HEK293T (cell line): ENCODE results near the gene FNDC3B.

Experiments used
- CTCF ChIA-PET: fragments of 350-600 bp; formaldehyde crosslinking; extraction: SDS; loops from one replicate; lab custom pipeline; 2021; ENCODE audit warnings: antibody characterized with exemption, inconsistent platforms; lab: Yijun Ruan, JAX
- POLR2A ChIA-PET: fragments of 350-600 bp; formaldehyde crosslinking; extraction: SDS; loops from one replicate; lab custom pipeline; 2020; ENCODE audit warnings: antibody characterized with exemption, inconsistent platforms; lab: Yijun Ruan, JAX
- DNase-seq: peaks from one replicate; pipeline ENCODE4 v3.0.0; 2012; ENCODE audit warnings: mixed read lengths; ENCODE audit errors: extremely low spot score
- ARNT ChIP-seq: fragments of 450-650 bp; IDR thresholded peaks from 2 replicates; pipeline ENCODE4 v1.6.1; 2017; ENCODE audit warnings: mild to moderate bottlenecking
- BHLHE40 ChIP-seq: fragments of 450-650 bp; IDR thresholded peaks from 2 replicates; pipeline ENCODE4 v1.6.1; 2016; ENCODE audit warnings: mild to moderate bottlenecking, moderate library complexity, borderline replicate concordance
- CTBP1 ChIP-seq: fragments of 450-650 bp; IDR thresholded peaks from 2 replicates; pipeline ENCODE4 v1.6.1; 2016; ENCODE audit warnings: borderline replicate concordance
- ELF4 ChIP-seq: fragments of 450-650 bp; IDR thresholded peaks from 2 replicates; pipeline ENCODE4 v1.6.1; 2017; ENCODE audit warnings: antibody characterized with exemption
- FOXA1 ChIP-seq: fragments of 450-650 bp; IDR thresholded peaks from 2 replicates; pipeline ENCODE4 v1.6.1; 2016; ENCODE audit warnings: mild to moderate bottlenecking
- FOXK2 ChIP-seq: fragments of 450-650 bp; IDR thresholded peaks from 2 replicates; pipeline ENCODE4 v1.6.1; 2016; ENCODE audit warnings: mild to moderate bottlenecking
- FOXM1 ChIP-seq: fragments of 450-650 bp; IDR thresholded peaks from 2 replicates; pipeline ENCODE4 v1.6.1; 2017; ENCODE audit warnings: mild to moderate bottlenecking, borderline replicate concordance
- HDGF ChIP-seq: fragments of 450-650 bp; IDR thresholded peaks from 2 replicates; pipeline ENCODE4 v1.6.1; 2017; ENCODE audit warnings: antibody characterized with exemption, borderline replicate concordance
- L3MBTL2 ChIP-seq: fragments of 450-650 bp; conservative IDR thresholded peaks from 2 replicates; pipeline ENCODE4 v1.6.1; 2016; ENCODE audit warnings: mild to moderate bottlenecking
- LEF1 ChIP-seq: fragments of 450-650 bp; IDR thresholded peaks from 2 replicates; pipeline ENCODE4 v1.6.1; 2017; ENCODE audit warnings: mild to moderate bottlenecking, borderline replicate concordance
- NFRKB ChIP-seq: fragments of 450-650 bp; IDR thresholded peaks from 2 replicates; pipeline ENCODE4 v1.6.1; 2016; ENCODE audit warnings: mild to moderate bottlenecking, moderate library complexity
- SP1 ChIP-seq: fragments of 450-650 bp; IDR thresholded peaks from 2 replicates; pipeline ENCODE4 v1.6.1; 2017
- SUZ12 ChIP-seq: fragments of 450-650 bp; IDR thresholded peaks from 2 replicates; pipeline ENCODE4 v1.6.1; 2016; ENCODE audit warnings: mild to moderate bottlenecking
- TARDBP ChIP-seq: fragments of 450-650 bp; IDR thresholded peaks from 2 replicates; pipeline ENCODE4 v1.6.1; 2016
- ZNF384 ChIP-seq: fragments of 450-650 bp; IDR thresholded peaks from 2 replicates; pipeline ENCODE4 v1.6.1; 2016
- TF ChIP-seq, protein P1 (sequence below): fragments of 450-650 bp; IDR thresholded peaks from 2 replicates; pipeline ENCODE4 v1.6.1; 2016

FNDC3B gene

DNA sequence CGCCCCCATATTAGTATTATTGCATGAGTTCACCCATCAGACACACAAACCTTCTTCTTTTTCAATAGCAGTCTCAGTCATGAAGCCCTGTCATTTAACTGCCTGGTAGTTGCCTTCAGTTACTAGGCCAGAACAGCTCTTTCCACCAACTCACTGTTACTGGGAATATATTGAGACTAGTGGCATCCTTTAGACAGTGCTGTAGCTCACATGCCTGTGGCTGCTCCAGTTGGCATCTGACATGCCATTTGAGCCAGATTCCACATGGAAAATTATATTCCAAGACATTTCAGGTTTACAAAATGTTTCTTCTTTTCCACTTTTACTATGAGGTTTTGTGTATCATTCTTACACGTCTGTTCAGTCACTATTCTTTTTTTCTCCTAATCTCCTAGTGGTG, 262.8 kb downstream of the FNDC3B start:
- DNase-seq = no peak
- ChIA-PET CTCF (no interaction called here), POLR2A (no interaction called here)
- TF ChIP-seq, protein P1, sequence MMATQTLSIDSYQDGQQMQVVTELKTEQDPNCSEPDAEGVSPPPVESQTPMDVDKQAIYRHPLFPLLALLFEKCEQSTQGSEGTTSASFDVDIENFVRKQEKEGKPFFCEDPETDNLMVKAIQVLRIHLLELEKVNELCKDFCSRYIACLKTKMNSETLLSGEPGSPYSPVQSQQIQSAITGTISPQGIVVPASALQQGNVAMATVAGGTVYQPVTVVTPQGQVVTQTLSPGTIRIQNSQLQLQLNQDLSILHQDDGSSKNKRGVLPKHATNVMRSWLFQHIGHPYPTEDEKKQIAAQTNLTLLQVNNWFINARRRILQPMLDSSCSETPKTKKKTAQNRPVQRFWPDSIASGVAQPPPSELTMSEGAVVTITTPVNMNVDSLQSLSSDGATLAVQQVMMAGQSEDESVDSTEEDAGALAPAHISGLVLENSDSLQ = no peak
- no peak for TF ChIP-seq ARNT
- TF ChIP-seq FOXK2 = no peak
- TF ChIP-seq CTBP1 = no peak
- TF ChIP-seq FOXM1 = no peak
- no peak for TF ChIP-seq ELF4
- no peak for TF ChIP-seq NFRKB
- TF ChIP-seq TARDBP = no peak
- no peak for TF ChIP-seq SP1
- no peak for TF ChIP-seq SUZ12

DNA sequence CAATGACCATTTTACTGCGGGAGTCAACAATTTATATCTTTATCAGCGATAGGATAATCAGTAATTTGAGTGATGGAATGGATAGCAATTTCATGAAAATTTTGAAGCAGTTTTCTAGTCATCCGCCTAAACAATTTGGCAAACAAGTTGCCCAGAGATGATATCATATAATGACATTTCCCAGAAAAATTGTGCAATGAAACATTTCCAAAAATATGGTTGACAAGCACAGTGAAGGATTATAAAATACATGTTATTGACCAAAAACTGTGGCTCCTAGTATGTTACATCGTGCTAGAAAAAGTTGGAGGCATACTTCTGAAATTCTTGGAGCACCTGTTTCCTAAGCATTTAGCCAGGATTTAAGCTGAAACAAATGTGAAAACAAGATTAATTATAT, 263.8 kb downstream of the FNDC3B start:
- no peak for TF ChIP-seq ARNT
- TF ChIP-seq FOXM1 = no peak
- no peak for TF ChIP-seq SP1
- TF ChIP-seq SUZ12 = no peak
- TF ChIP-seq CTBP1 = no peak
- TF ChIP-seq LEF1 = no peak
- no peak for TF ChIP-seq L3MBTL2
- no peak for TF ChIP-seq ZNF384
- no peak for TF ChIP-seq FOXK2
- no peak for DNase-seq
- POLR2A ChIA-PET = no interaction called here

DNA sequence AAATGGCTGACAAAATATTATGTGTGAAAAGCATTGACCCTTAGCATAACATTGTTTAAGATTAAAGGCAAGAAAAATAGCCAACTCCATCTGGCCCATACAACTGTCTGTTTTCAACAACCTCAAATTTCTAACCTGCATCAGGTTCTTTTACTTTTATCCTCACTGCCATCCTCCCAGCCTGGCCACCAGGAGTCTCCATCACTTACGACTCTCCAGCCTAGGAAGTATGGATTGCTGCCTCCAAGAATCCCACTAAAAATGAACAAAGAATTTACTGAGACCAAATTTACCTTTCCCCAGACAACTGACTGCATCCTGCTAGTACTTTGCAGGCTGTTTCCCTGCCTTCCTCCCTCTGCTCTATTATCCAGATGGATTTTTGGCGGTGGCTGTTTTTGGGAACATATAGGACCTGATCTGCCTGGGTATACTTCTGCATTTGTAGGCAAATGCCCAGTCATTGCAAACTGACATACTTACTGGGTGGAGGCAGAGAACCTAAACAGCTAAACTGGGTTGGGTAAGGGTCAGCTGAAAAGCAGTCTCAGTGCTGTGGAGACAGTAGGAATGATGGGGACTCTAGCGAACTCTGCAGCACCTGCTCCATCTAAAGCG, 264.7 kb downstream of the FNDC3B start:
- DNase-seq = no peak
- ChIA-PET CTCF (no interaction called here), POLR2A (no interaction called here)
- TF ChIP-seq SP1 (no peak), CTBP1 (no peak), SUZ12 (no peak), FOXA1 (no peak), FOXK2 (no peak), ARNT (no peak), LEF1 (no peak), NFRKB (no peak), BHLHE40 (no peak), TARDBP (no peak), HDGF (no peak), L3MBTL2 (no peak)
- TF ChIP-seq, protein P1 = no peak

More for the DNA sequence above, 263.8 kb downstream of the FNDC3B start:
- CTCF ChIA-PET = no interaction called here

DNA sequence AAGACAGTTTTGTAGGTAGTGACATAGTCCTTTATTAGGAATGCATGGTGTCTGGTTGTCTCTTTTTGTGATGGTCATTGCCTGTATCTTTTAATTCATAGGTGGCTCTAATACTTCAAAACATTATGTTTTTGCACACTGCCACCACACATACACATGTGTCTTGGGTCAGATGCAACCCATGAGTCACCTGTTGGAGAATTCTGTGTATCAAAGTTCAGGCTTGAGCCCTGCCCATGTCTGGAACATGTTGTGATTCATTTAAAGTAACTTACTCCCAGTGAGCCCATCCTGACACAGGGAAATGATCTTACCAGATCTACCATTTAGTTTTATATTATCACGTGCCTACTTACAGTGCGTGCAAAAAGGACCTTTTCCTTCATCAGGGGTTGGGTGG, 266.2 kb downstream of the FNDC3B start:
- CTCF ChIA-PET = no interaction called here
- no peak for TF ChIP-seq SP1
- TF ChIP-seq SUZ12 = no peak
- TF ChIP-seq ARNT = no peak
- no peak for TF ChIP-seq ELF4
- TF ChIP-seq FOXA1 = no peak
- TF ChIP-seq L3MBTL2 = no peak
- TF ChIP-seq LEF1 = no peak
- TF ChIP-seq TARDBP = no peak
- TF ChIP-seq ZNF384 = no peak
- DNase-seq = no peak

DNA sequence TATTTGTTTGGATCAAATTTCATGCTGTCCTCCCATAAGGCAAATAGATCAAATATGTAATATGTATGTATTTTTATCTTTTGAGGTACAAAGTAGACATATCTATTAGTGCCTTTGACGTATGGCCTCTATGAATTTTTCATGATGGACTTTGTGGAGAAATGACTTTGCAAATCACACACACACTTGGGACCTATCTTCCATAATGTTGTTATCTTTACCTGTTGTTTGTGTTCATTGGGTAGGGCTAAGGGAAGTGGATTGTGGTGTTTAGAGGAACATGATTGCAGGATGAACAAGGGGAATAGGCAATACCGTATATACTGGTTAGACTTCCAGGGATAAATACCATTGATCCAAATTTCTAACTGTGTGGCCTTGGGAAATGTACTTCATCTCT, 266.6 kb downstream of the FNDC3B start:
- no peak for DNase-seq
- TF ChIP-seq ZNF384 (no peak), FOXM1 (no peak), SUZ12 (no peak), ARNT (no peak), BHLHE40 (no peak), FOXA1 (no peak), HDGF (no peak)
- TF ChIP-seq, protein P1 = no peak
- ChIA-PET CTCF (no interaction called here), POLR2A (no interaction called here)

More for the DNA sequence above, 266.2 kb downstream of the FNDC3B start:
- POLR2A ChIA-PET = no interaction called here

DNA sequence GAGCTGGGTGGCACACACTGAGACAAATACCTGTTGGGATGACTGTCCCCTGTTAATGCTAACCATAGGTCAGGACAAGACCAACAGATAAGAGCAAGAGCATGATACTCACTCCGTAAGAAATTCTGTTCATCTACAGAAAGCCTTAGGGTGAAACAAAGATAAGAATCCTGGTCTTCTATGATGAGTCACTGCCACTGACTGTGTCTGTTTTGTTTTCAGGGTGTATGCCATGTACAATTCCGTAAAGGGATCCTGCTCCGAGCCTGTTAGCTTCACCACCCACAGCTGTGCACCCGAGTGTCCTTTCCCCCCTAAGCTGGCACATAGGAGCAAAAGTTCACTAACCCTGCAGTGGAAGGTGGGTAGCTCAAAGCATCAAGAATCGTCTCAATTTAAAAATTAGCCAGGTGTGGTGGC, 267.8 kb downstream of the FNDC3B start:
- ChIA-PET CTCF (no interaction called here), POLR2A (no interaction called here)
- TF ChIP-seq ELF4 (no peak), ARNT (no peak), FOXA1 (no peak), FOXM1 (no peak), L3MBTL2 (no peak), TARDBP (no peak), CTBP1 (no peak), SUZ12 (no peak), HDGF (no peak)
- no peak for DNase-seq

DNA sequence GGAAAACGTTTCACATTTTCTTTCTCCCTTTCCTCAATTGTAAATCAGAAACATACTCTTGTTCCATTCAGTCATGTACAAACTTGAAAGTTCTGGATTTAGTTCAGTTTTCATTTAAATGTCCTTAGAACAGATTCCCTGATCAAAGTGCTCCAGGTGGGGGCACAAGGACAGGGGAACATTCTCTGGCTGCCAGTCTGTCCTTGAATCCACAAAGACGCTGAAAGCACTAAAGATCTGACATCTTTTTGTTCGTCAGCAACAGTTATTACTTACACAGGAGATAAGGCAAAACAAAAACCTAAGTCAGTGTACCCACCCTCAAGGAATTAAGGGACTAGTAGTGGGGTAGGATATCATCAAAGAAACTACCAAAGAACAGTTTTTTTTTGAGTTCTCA, 269.7 kb downstream of the FNDC3B start:
- CTCF ChIA-PET = no interaction called here
- TF ChIP-seq, protein P1 = no peak
- TF ChIP-seq FOXM1 (no peak), SP1 (no peak), FOXK2 (no peak)
- no peak for DNase-seq
- POLR2A ChIA-PET = no interaction called here
